HG03066 (cell line): ENCODE data around the gene USH1G.
A peak's percentile ranks its signal among the peaks of the same experiment; 100 is the strongest.
"Not testable (repeated sequence)": the region's sequence is repeated elsewhere in the genome, so short reads cannot be mapped to it uniquely, and the experiment has no call there.

Experiments
- ATAC-seq: cut with Tn5 transposase; IDR thresholded peaks from one replicate; pipeline ENCODE4 v1.9.1; 2021; ENCODE audit warnings: low read depth; ENCODE audit not compliant: unreplicated experiment

The USH1G gene

GRCh38 chr17:74877592-74878548, 45.2 kb downstream of the USH1G start:
- ATAC-seq = no peak

- no peak for ATAC-seq
These were observed 47.0 kb downstream of the USH1G start for GRCh38 chr17:74875977-74876593.

DNA sequence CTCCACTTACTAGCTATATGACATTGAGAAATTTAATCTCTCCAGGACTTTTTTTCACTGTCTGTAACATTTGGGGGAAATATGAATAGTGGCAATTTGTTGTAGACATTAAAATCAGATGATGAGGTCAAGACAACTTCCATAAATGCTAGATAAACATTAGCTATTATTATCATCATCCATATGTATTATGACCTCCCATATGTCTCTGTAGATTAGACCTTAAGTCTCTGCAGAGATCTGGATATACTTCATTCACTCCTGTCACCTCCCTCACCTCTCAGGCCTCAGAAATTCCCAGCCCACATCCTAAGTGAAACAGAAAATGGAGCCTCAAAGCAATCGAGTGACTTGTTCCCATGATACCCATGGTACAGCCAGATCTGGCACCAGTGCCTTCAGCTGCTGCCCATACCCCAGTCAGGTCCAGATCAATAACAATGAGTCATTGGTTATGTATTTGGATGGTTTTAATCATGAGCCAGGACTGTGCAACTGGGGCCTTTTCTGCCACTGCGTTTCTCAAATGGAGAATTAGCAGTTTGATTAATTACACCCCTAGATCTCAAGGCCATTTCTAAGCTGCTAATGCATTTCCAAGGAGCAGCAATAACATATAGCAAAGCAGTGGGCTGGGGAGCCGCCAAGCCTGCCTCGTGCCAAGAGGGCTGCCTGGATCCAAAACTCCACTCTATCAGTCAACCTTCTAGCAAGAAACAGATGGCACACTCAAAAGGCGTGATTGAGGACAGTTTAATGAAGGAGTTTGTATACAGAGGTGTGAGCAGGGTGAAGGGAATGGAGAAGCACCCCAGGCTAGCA, 47.7 kb downstream of the USH1G start:
- ATAC-seq = no peak

- ATAC-seq = no peak
These were observed 48.4 kb downstream of the USH1G start for GRCh38 chr17:74874615-74875037.

DNA sequence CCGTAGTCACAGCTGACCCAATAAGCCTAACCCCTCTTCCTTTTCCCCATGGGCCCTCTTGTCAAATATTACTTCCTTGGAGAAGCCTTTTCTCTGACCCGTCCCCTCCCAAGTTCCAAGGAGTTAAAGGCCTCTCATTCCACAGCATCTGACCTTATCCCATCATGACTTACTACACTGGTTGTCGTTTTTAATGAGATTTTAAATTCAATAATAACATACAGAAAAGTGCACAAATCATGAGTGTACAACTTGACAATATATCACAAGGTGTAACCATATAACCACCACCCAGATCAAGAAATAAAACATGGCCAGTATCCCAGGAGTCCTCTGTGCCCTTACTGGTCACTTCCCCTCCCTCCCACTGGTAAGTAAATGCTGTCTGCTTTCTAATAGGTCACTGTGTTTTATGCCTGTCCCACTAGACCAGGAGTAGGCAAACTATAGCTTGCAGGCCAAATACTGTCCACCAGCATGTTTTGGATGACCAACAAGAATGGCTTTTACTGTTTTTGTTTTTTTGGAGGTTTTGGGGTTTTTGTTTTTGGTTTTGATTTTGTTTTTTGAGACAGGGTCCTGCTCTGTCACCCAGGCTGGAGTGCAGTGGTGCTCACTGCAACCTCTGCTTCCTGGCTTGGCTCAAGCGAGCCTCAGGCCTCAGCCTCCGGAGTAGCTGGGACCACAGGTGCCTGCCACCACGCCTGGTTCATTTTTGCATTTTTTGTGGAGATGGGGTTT, 49.0 kb downstream of the USH1G start:
- no peak for ATAC-seq

- peak; percentile 80 for ATAC-seq
These were observed 49.8 kb downstream of the USH1G start for GRCh38 chr17:74873037-74873873.

DNA sequence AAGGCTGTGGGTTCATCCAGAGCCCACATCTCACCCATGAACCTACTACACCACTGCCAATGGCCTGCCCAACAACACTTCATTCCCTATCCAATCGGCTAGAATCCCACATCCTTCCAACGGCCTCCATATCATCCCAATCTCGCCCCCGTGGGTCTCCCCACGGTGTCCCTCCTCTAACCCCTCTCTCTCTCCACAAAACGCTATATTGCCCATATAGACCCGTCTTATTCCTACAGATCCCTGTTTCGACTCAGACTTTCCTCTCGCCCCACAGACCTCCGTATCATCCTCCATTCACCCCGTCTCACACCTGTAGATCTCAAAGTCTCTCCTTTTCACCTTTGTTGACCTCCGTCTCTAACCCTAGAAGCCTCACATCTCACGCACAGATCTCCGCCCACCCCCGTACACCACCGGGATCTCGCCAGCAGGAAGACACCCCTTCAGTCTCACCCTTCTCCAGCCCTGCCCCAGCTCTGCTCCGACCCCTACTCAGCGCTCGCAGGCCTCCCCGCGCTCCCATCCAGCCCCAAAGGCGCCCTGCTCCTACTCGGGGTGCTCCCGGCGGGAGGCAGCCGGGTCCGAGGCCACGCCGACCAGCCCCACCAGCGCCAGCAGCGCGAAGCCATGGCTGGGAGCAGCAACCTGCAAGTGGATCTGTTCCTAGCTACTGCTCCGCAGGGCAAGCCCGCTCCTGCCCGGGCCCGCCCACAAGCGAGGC, 50.6 kb downstream of the USH1G start, which contains the start of gene FDXR:
TSS of gene FDXR (minus strand) at position 682 of the 724 bp plus-strand sequence. CDS start at position 632, 50 bp downstream.
- ATAC-seq = no peak

- ATAC-seq = no peak
These were observed 51.5 kb downstream of the USH1G start for GRCh38 chr17:74871356-74872076.

DNA sequence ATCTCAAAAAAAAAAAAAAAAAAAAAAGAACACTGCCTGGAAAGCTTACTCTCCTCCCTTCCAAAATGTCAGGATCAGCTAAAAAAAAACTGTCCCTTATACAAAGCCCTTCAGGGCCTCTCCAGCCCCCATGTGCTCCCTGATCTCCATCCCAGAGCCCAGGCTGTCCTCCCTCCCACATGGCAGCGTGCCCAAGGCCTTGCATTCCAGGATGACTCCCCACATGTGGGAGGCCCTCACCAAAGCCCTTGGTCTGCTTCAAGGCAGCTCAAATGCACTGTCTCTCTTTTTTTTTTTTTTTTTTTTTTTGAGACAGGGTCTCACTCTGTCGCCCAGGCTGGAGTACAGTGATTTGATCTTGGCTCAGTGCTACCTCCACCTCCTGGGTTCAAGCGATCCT, 52.5 kb downstream of the USH1G start:
- no peak for ATAC-seq

DNA sequence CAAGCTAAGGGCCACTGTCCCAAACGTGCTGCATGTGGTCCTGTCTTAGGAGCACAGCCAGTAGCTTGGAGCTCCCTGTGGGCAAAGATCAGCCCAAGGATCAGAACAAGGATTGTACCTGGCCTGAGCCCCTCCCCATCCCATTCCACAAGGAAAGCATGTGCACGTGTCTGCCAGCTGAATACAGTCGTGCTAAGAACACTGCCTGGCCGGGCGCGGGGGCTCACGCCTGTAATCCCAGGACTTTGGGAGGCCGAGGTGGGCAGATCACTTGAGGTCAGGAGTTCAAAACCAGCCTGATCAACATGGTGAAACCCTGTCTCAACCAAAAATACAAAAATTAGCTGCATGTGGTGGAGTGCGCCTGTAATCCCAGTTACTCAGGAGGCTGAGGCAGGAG, 53.0 kb downstream of the USH1G start:
- not testable (repeated sequence) for ATAC-seq

DNA sequence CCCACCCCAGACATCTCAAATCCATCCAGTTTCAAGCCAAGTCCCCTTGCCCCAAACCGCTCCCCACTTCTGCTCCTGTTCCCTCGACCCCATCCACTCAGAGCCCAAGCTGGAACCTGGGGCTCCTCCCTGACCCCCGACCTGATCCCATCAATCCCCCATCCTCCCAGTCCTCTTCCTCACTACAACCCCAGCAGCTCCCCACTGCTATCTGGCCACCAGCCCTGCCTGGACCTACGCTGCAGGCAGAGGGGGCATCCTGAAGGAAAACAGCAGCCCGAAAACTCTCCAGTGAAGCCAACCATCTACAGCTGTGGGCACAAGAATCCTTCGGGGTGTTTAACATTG, 54.2 kb downstream of the USH1G start:
- no peak for ATAC-seq

- no peak for ATAC-seq
These were observed 54.7 kb downstream of the USH1G start for GRCh38 chr17:74868251-74868907.

GRCh38 chr17:74866198-74866835, 56.7 kb downstream of the USH1G start:
- no peak for ATAC-seq
